PC-3 (cell line): ENCODE data around the gene CNPY1. TPM values are rescaled to one million over a fixed set of nuclear protein-coding genes. Genes with fewer than 3 reads are reported as not detected.

Experiments used
- ATAC-seq: fragments of 200-7000 bp; cut with Tn5 transposase; 2 replicates; pipeline ENCODE4 v1.9.1; 2020; ENCODE audit warnings: mild to moderate bottlenecking, moderate library complexity
- BruUV-seq: library from RNA; stranded (reverse); fragments of 400-500 nt; replicated peaks from 2 replicates; lab custom pipeline; 2021; lab: Mats Ljungman, UMichigan
- CTCF ChIA-PET: fragments of 300-600 bp; sonication (Branson Sonifier 250); formaldehyde crosslinking; loops from one replicate; lab custom pipeline; 2022; ENCODE audit warnings: antibody characterized with exemption; lab: Charles Lee
- POLR2A ChIA-PET: fragments of 300-600 bp; sonication (Branson Sonifier 250); formaldehyde crosslinking; loops from one replicate; lab custom pipeline; 2022; ENCODE audit warnings: antibody characterized with exemption; ENCODE audit not compliant: unreplicated experiment; lab: Charles Lee
- DNase-seq: peaks from one replicate; pipeline ENCODE4 v3.0.0-alpha.2; 2015
- H2AFZ ChIP-seq: fragments of 300-600 bp; sonication (generic); 2 replicates; pipeline ENCODE4 v1.6.0; 2016; ENCODE audit warnings: antibody characterized with exemption, low read length
- H3F3A ChIP-seq: fragments of 300-600 bp; sonication (generic); one replicate; pipeline ENCODE4 v1.6.0; 2017; ENCODE audit warnings: antibody characterized with exemption, low read length, control low read depth, mild to moderate bottlenecking; ENCODE audit not compliant: unreplicated experiment
- H3K27ac ChIP-seq: fragments of 300-600 bp; sonication (generic); 2 replicates; pipeline ENCODE4 v1.5.1; 2016; ENCODE audit warnings: mild to moderate bottlenecking, low read length
- H3K27me3 ChIP-seq: fragments of 300-600 bp; sonication (generic); 2 replicates; pipeline ENCODE4 v1.6.1; 2016; ENCODE audit warnings: low read length, mixed read lengths
- H3K36me3 ChIP-seq: fragments of 300-600 bp; sonication (generic); 2 replicates; pipeline ENCODE4 v1.6.1; 2016; ENCODE audit warnings: low read depth, mixed run types, low read length, mixed read lengths
- H3K4me1 ChIP-seq: fragments of 300-600 bp; sonication (generic); 2 replicates; pipeline ENCODE4 v1.5.1; 2016; ENCODE audit warnings: low read length; ENCODE audit not compliant: insufficient read depth
- H3K4me2 ChIP-seq: fragments of 300-600 bp; sonication (generic); 2 replicates; pipeline ENCODE4 v1.6.0; 2016; ENCODE audit warnings: low read length
- H3K4me3 ChIP-seq: fragments of 300-600 bp; sonication (generic); 2 replicates; pipeline ENCODE4 v1.5.1; 2016; ENCODE audit warnings: mild to moderate bottlenecking, low read length, mixed read lengths
- H3K79me2 ChIP-seq: fragments of 300-600 bp; sonication (generic); 2 replicates; pipeline ENCODE4 v1.6.1; 2017; ENCODE audit warnings: low read length, mixed read lengths
- H3K9ac ChIP-seq: fragments of 300-600 bp; sonication (generic); 2 replicates; pipeline ENCODE4 v1.6.0; 2016; ENCODE audit warnings: mild to moderate bottlenecking, low read length
- H3K9me2 ChIP-seq: fragments of 300-600 bp; sonication (generic); replicated peaks from 2 replicates; pipeline ENCODE4 v1.6.1; 2016; ENCODE audit warnings: mixed run types, low read length, mixed read lengths
- H3K9me3 ChIP-seq: fragments of 300-600 bp; sonication (generic); 2 replicates; pipeline ENCODE4 v1.6.1; 2016; ENCODE audit warnings: low read length, mixed read lengths
- H4K20me1 ChIP-seq: fragments of 300-600 bp; sonication (generic); 2 replicates; pipeline ENCODE4 v1.6.1; 2016; ENCODE audit warnings: low read length, mixed read lengths
- CTCF ChIP-seq: fragments of 300-600 bp; sonication (generic); conservative IDR thresholded peaks from 2 replicates; pipeline ENCODE4 v1.5.1; 2017; ENCODE audit warnings: antibody characterized with exemption, low read depth, mild to moderate bottlenecking, low read length
- EZH2 ChIP-seq: fragments of 300-600 bp; sonication (generic); IDR thresholded peaks from one replicate; pipeline ENCODE4 v1.6.1; 2017; ENCODE audit warnings: antibody characterized with exemption, mild to moderate bottlenecking, low read length; ENCODE audit not compliant: unreplicated experiment
- EZH2phosphoT487 ChIP-seq: fragments of 300-600 bp; sonication (generic); IDR thresholded peaks from 2 replicates; pipeline ENCODE4 v1.6.1; 2018; ENCODE audit warnings: mild to moderate bottlenecking, antibody characterized with exemption, low read length, borderline replicate concordance
- intact Hi-C: fragments of 100-400 bp; cut with micrococcal nuclease; formaldehyde crosslinking; loops from 2 replicates; pipeline ENCODE4 v1.9.0; 2023
- total RNA-seq: library from RNA; depleted of rRNA; stranded (reverse); fragments of >200 nt; gene quantifications from 2 replicates; pipeline ENCODE4 v1.2.3, GENCODE V29; 2014

The CNPY1 gene
- total RNA-seq, 1 experiment from 2014 or later: not detected

DNA sequence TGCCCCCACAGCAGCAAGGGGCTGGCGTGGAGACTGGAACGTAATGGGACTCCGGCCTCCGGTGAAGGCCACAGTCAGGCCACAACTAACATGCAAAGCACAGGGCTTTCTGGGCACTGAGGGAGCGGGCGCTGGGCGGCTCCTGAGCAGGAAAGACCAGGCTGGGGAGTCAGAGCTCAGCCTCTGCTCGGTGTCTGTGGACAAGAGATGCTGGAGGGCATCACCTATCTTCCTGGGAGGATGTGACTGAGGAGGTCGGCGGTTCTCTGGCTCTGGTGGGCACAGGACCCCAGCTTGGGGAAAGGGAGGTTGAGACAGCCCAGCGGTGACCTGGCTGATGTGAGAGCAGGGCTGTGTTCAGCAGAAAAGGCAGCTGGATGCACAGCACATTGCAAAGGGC, 11.7 kb downstream of the CNPY1 start:
- no peaks in the 10 kb centered on the region for H3K36me3 ChIP-seq
- H3K79me2 ChIP-seq: no peaks in the 10 kb centered on the region
- H2AFZ ChIP-seq: no peak overlapping the region
- no peak overlapping the region for H3K9ac ChIP-seq
- no peaks in the 10 kb centered on the region for H3K9me2 ChIP-seq
- H4K20me1 ChIP-seq: no peaks in the 10 kb centered on the region
- H3K4me1 ChIP-seq: peaks cover 20% of the 10 kb centered on the region
- H3K4me3 ChIP-seq: no peak overlapping the region
- intact Hi-C loops: no loop called here
- peaks cover 52% of the 10 kb centered on the region for H3K27me3 ChIP-seq
- no peak overlapping the region for H3K4me2 ChIP-seq
- ATAC-seq: no peak
- TF ChIP-seq EZH2phosphoT487: no peak
- TF ChIP-seq CTCF: no peak
- TF ChIP-seq EZH2: no peak
- no peak overlapping the region for H3K27ac ChIP-seq
- no TSS peak for BruUV-seq
- H3K9me3 ChIP-seq: no peaks in the 10 kb centered on the region
- no peak for DNase-seq
- POLR2A ChIA-PET: no interaction called here
- CTCF ChIA-PET: no interaction called here
- no peaks in the 10 kb centered on the region for H3F3A ChIP-seq

DNA sequence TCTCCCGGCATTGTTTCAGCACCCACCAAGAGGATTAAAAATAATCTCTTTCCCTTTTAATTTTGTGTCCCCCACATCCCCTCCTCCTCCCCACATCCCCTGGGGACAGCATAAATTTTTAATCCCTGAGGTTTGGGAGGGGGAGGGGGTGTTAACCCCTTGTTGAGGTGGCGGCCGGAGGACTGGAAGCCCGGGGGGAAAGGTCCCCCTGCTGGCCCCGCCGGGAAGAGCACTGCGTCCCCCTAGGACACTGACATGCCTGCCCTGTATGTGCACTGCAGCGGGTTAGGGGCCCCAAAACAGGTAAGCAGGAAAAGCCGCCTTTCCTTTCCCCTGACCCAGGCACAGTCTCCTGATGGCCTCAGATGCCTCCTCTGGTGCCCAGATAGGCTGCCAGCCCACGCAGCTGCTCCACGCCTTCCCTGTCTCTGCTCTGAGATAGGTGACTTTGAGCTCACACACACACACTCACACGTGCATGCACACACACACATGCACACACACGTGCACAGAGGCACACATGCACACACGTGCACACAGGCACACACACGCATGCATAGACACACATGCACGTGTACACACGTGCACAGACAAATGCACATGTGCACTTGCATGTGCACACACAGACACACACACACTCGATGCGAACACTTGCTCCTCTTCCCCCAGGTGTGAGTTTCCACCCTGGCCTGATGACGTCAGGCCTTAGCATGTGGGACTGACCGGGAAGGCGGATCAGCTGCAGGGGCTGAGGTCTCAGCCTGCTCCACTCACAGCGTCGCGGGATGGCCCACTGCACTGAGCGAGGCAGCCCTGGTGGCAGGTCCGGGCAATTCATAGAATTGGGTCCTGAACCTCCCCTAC, 12.3 kb downstream of the CNPY1 start:
- Histone ChIP-seq H3K27ac (no peak overlapping the region), H3K4me3 (peak overlapping the region; percentile 58), H4K20me1 (no peaks in the 10 kb centered on the region), H3K9ac (no peak overlapping the region), H3K4me2 (peak overlapping the region; percentile 72), H3K9me2 (no peaks in the 10 kb centered on the region), H2AFZ (peak overlapping the region; percentile 61; the same call in 1 of the 2 replicates), H3K36me3 (no peaks in the 10 kb centered on the region), H3F3A (no peaks in the 10 kb centered on the region), H3K4me1 (peaks cover 20% of the 10 kb centered on the region), H3K27me3 (peaks cover 47% of the 10 kb centered on the region), H3K9me3 (no peaks in the 10 kb centered on the region), H3K79me2 (no peaks in the 10 kb centered on the region)
- intact Hi-C loops: loop anchor here (2.0 kb wide), 1 partner anchor 121 kb away; no protein-coding TSS in a partner anchor
- TF ChIP-seq CTCF (peak; percentile 69), EZH2 (no peak), EZH2phosphoT487 (peak; percentile 8; the same call in 1 of the 2 replicates)
- CTCF ChIA-PET: no interaction called here
- DNase-seq: no peak
- peak; percentile 48 for ATAC-seq
- no TSS peak for BruUV-seq
- POLR2A ChIA-PET: no interaction called here
